ENCODE data around the gene SLC9A4. TPM values are rescaled to one million over a fixed set of nuclear protein-coding genes. Genes with fewer than 3 reads are reported as not detected.

SLC9A4 gene
- total RNA-seq, 2 donors from 2014 or later = not detected

DNA sequence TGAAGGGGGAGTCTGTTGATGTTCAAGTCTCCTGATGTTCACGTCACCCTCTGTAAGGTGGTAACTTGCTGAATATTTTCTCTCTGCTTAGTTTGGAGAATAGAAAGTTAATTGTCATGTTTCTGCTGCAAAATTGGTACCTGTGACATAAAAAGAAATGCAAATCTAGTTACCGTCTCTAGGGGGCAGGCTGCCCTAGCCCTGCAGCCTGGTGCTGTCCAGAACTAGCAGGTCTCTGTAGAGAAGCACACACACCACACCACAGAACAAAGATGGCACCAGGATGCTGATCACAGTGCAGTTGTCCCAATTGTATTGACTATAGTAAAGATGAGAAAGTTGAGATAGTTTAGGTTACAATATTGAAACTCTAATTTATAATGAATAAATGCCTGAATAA is 47.0 kb downstream of the SLC9A4 start:
- no peaks in the 10 kb centered on the region for H3K36me3 ChIP-seq
- no peaks in the 10 kb centered on the region for H3K4me1 ChIP-seq
- no peaks in the 10 kb centered on the region for H3K9me3 ChIP-seq
- no peak overlapping the region for H3K4me3 ChIP-seq
- no peaks in the 10 kb centered on the region for H3K27me3 ChIP-seq
- no peak overlapping the region for H3K27ac ChIP-seq
- TF ChIP-seq, protein P1, sequence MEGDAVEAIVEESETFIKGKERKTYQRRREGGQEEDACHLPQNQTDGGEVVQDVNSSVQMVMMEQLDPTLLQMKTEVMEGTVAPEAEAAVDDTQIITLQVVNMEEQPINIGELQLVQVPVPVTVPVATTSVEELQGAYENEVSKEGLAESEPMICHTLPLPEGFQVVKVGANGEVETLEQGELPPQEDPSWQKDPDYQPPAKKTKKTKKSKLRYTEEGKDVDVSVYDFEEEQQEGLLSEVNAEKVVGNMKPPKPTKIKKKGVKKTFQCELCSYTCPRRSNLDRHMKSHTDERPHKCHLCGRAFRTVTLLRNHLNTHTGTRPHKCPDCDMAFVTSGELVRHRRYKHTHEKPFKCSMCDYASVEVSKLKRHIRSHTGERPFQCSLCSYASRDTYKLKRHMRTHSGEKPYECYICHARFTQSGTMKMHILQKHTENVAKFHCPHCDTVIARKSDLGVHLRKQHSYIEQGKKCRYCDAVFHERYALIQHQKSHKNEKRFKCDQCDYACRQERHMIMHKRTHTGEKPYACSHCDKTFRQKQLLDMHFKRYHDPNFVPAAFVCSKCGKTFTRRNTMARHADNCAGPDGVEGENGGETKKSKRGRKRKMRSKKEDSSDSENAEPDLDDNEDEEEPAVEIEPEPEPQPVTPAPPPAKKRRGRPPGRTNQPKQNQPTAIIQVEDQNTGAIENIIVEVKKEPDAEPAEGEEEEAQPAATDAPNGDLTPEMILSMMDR (IDR thresholded peaks at IDR 0.05) = peak in 1 of 2 donors; percentile 54
- no peak for DNase-seq (ENCODE audit: low spot score)

DNA sequence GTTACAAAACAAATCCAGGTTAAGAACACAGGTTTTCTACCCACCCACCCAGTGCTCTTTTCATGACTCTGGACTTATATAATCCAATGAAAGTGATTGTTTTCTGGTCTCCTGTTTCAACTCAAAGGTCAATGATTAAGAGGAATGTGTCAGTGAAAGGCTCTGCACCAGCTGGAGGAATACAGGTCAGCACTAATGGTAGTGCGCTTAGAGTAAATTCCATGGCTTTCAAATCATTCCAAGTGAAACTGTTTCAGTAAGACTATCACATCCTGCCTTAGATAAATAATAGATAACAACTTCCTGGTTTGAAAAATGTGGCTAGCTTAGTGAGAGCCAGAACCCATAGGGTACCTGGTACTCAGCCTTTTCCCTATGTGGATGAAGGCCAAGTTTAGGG is 47.8 kb downstream of the SLC9A4 start:
- DNase-seq (ENCODE audit: low spot score) = no peak
- no peak overlapping the region for H3K27ac ChIP-seq

DNA sequence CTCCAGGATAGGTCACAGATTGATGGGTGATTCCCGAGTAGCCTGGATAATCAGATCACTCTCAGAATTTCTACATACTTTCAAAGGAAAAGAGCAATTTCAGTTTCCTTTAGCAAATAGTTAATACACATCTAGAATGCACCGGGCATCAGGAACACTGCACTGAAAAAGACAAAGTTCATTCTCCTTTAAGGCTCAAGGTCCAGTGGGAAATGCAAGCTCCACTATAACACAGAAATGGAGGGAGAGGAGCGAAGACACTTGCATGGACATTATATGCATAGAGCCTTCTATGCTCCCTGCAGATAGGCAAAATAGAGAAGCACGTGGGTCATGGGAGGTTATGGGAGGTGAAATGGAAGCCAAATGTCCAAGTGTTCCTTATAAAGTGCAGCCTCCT is 49.1 kb downstream of the SLC9A4 start:
- DNase-seq (ENCODE audit: low spot score) = no peak
- no peak overlapping the region for H3K27ac ChIP-seq
- H3K9me3 ChIP-seq = no peaks in the 10 kb centered on the region
- TF ChIP-seq, protein P1 (IDR thresholded peaks at IDR 0.05) = no peak
- H3K4me1 ChIP-seq = no peaks in the 10 kb centered on the region
- H3K4me3 ChIP-seq = no peak overlapping the region
- H3K27me3 ChIP-seq = no peaks in the 10 kb centered on the region
- H3K36me3 ChIP-seq = no peaks in the 10 kb centered on the region

More for the DNA sequence above, 47.8 kb downstream of the SLC9A4 start:
- Histone ChIP-seq H3K36me3 (no peaks in the 10 kb centered on the region), H3K9me3 (no peaks in the 10 kb centered on the region), H3K4me1 (no peaks in the 10 kb centered on the region), H3K27me3 (no peaks in the 10 kb centered on the region), H3K4me3 (no peak overlapping the region)
- TF ChIP-seq, protein P1 (IDR thresholded peaks at IDR 0.05) = no peak

DNA sequence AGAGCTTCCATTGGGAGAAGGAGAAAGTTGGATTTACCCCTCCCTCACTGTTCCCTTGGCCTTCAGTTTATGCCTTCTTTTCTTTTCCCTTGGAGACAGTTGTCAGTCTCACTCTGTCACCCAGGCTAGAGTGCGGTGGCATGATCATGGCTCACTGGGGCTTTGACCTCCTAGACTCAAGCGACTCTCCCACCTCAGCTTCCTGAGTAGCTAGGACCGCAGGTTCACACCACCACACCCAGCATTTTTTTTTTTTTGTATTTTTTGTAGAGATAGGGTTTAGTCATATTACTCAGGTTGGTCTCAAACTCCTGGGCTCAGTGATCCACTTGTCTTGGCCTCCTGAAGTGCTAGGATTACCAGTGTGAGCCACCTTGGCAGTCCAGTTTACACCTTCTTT is 49.9 kb downstream of the SLC9A4 start:
- no peak overlapping the region for H3K27ac ChIP-seq
- no peaks in the 10 kb centered on the region for H3K4me1 ChIP-seq
- no peaks in the 10 kb centered on the region for H3K36me3 ChIP-seq
- no peak for DNase-seq (ENCODE audit: low spot score)
- H3K4me3 ChIP-seq = no peak overlapping the region
- no peaks in the 10 kb centered on the region for H3K27me3 ChIP-seq
- no peaks in the 10 kb centered on the region for H3K9me3 ChIP-seq
- TF ChIP-seq, protein P1 (IDR thresholded peaks at IDR 0.05) = no peak

DNA sequence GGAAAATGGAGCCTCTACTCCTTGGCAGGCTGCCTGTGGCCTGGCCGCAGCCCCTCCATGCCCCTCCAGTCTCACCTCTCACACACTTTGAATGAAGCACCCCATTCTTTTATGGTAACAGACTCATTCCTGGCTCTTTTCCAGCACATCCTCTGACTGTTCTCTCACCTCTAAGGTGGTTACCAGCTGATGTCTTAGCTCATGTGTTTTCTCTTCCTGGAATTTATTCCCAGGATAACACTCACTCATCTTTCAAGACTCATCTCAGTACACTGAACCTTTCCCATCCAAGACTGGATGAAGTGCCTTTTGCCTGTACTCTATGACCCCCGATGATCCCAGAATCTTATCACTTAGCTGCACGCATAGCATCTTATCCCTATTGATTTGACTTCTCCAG is 50.6 kb downstream of the SLC9A4 start:
- Histone ChIP-seq H3K27me3 (no peaks in the 10 kb centered on the region), H3K4me3 (no peak overlapping the region), H3K36me3 (no peaks in the 10 kb centered on the region), H3K27ac (no peak overlapping the region), H3K9me3 (no peaks in the 10 kb centered on the region), H3K4me1 (no peaks in the 10 kb centered on the region)
- no peak for DNase-seq (ENCODE audit: low spot score)
- TF ChIP-seq, protein P1 (IDR thresholded peaks at IDR 0.05) = no peak

DNA sequence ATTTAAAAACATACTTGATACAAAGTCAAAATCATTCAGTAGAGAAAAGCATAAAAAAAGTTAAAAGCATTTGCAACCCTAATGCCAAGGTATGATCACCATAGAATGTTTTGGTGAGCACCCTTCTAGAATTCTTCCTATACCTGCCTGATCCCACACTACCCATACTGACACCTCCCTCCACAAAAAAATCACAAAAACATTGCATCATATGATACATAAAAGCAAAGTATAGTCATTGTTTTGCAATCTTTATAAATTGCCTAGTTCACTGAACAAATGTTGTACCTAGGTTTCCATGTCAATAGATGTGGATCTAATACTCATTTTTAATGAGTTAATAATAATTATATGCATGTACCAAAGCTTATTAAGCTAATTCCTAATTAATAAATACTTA is 54.1 kb downstream of the SLC9A4 start:
- TF ChIP-seq, protein P1 (IDR thresholded peaks at IDR 0.05) = no peak
- no peak for DNase-seq (ENCODE audit: low spot score)

More for the DNA sequence above, 54.1 kb downstream of the SLC9A4 start:
- Histone ChIP-seq H3K4me1 (no peaks in the 10 kb centered on the region), H3K4me3 (no peak overlapping the region), H3K27ac (no peak overlapping the region), H3K36me3 (no peaks in the 10 kb centered on the region), H3K27me3 (no peaks in the 10 kb centered on the region), H3K9me3 (no peaks in the 10 kb centered on the region)
